Measurements from ENCODE around the gene WDR6. TPM values are rescaled to one million over a fixed set of nuclear protein-coding genes. Genes with fewer than 3 reads are reported as not detected.

WDR6 gene
- 38.0 and 38.2 TPM in 2 replicates for total RNA-seq (2014; rRNA removed; shearing (Covaris generic); ENCODE audit: low replicate concordance)

GRCh38 chr3:49007068-49007770 is at the start of gene WDR6:
Gene WDR6, plus strand, starts transcription at chr3:49007391. Its CDS starts 41 bp downstream, at chr3:49007432.
- peak; percentile 96 for DNase-seq (ENCODE audit: low read depth)
- in situ Hi-C loops (cut with HindIII; ENCODE audit: low pct_unique_long_range_greater_than_20kb, low sequenced_read_pairs), result no loop called here

- in situ Hi-C loops (cut with HindIII; ENCODE audit: low pct_unique_long_range_greater_than_20kb, low sequenced_read_pairs), result no loop called here
- no peak for DNase-seq (ENCODE audit: low read depth)
Observed at GRCh38 chr3:48960841-48961413, 46.3 kb upstream of the WDR6 start.

GRCh38 chr3:48962340-48962739 is 44.9 kb upstream of the WDR6 start:
- DNase-seq (ENCODE audit: low read depth), result no peak
- in situ Hi-C loops (cut with HindIII; ENCODE audit: low pct_unique_long_range_greater_than_20kb, low sequenced_read_pairs), result no loop called here

GRCh38 chr3:48962939-48963338 is 44.3 kb upstream of the WDR6 start:
- no peak for DNase-seq (ENCODE audit: low read depth)
- in situ Hi-C loops (cut with HindIII; ENCODE audit: low pct_unique_long_range_greater_than_20kb, low sequenced_read_pairs), result no loop called here

GRCh38 chr3:48963591-48963990 is 43.6 kb upstream of the WDR6 start:
- in situ Hi-C loops (cut with HindIII; ENCODE audit: low pct_unique_long_range_greater_than_20kb, low sequenced_read_pairs), result no loop called here
- no peak for DNase-seq (ENCODE audit: low read depth)

- no peak for DNase-seq (ENCODE audit: low read depth)
- in situ Hi-C loops (cut with HindIII; ENCODE audit: low pct_unique_long_range_greater_than_20kb, low sequenced_read_pairs), result no loop called here
Observed at GRCh38 chr3:48966367-48966766, 40.8 kb upstream of the WDR6 start.

- DNase-seq (ENCODE audit: low read depth), result no peak
- in situ Hi-C loops (cut with HindIII; ENCODE audit: low pct_unique_long_range_greater_than_20kb, low sequenced_read_pairs), result no loop called here
Observed at GRCh38 chr3:48966876-48967361, 40.3 kb upstream of the WDR6 start.

GRCh38 chr3:48970586-48970985 is 36.6 kb upstream of the WDR6 start:
- in situ Hi-C loops (cut with HindIII; ENCODE audit: low pct_unique_long_range_greater_than_20kb, low sequenced_read_pairs), result no loop called here
- DNase-seq (ENCODE audit: low read depth), result no peak

GRCh38 chr3:48974076-48974864 is 32.9 kb upstream of the WDR6 start:
- no peak for DNase-seq (ENCODE audit: low read depth)
- in situ Hi-C loops (cut with HindIII; ENCODE audit: low pct_unique_long_range_greater_than_20kb, low sequenced_read_pairs), result no loop called here

- DNase-seq (ENCODE audit: low read depth), result no peak
- in situ Hi-C loops (cut with HindIII; ENCODE audit: low pct_unique_long_range_greater_than_20kb, low sequenced_read_pairs), result no loop called here
Observed at GRCh38 chr3:48979451-48979850, 27.7 kb upstream of the WDR6 start.

- in situ Hi-C loops (cut with HindIII; ENCODE audit: low pct_unique_long_range_greater_than_20kb, low sequenced_read_pairs), result no loop called here
- DNase-seq (ENCODE audit: low read depth), result no peak
Observed at GRCh38 chr3:48980295-48980694, 26.9 kb upstream of the WDR6 start.

- in situ Hi-C loops (cut with HindIII; ENCODE audit: low pct_unique_long_range_greater_than_20kb, low sequenced_read_pairs), result no loop called here
- DNase-seq (ENCODE audit: low read depth), result no peak
Observed at GRCh38 chr3:48982016-48982415, 25.2 kb upstream of the WDR6 start.

- DNase-seq (ENCODE audit: low read depth), result no peak
- in situ Hi-C loops (cut with HindIII; ENCODE audit: low pct_unique_long_range_greater_than_20kb, low sequenced_read_pairs), result no loop called here
Observed at GRCh38 chr3:48982686-48983085, 24.5 kb upstream of the WDR6 start.

GRCh38 chr3:48983096-48983495 is 24.1 kb upstream of the WDR6 start:
- DNase-seq (ENCODE audit: low read depth), result no peak
- in situ Hi-C loops (cut with HindIII; ENCODE audit: low pct_unique_long_range_greater_than_20kb, low sequenced_read_pairs), result no loop called here

- DNase-seq (ENCODE audit: low read depth), result no peak
- in situ Hi-C loops (cut with HindIII; ENCODE audit: low pct_unique_long_range_greater_than_20kb, low sequenced_read_pairs), result no loop called here
Observed at GRCh38 chr3:48984663-48985062, 22.5 kb upstream of the WDR6 start.

- in situ Hi-C loops (cut with HindIII; ENCODE audit: low pct_unique_long_range_greater_than_20kb, low sequenced_read_pairs), result no loop called here
- DNase-seq (ENCODE audit: low read depth), result no peak
Observed at GRCh38 chr3:48985831-48986376, 21.3 kb upstream of the WDR6 start.

- in situ Hi-C loops (cut with HindIII; ENCODE audit: low pct_unique_long_range_greater_than_20kb, low sequenced_read_pairs), result no loop called here
- no peak for DNase-seq (ENCODE audit: low read depth)
Observed at GRCh38 chr3:48989126-48989795, 17.9 kb upstream of the WDR6 start.

GRCh38 chr3:48989796-48990635 is 17.2 kb upstream of the WDR6 start, which contains the start of gene P4HTM:
Gene P4HTM, plus strand, starts transcription at chr3:48990241. Its CDS starts 16 bp downstream, at chr3:48990257.
- peak; percentile 86 for DNase-seq (ENCODE audit: low read depth)
- in situ Hi-C loops (cut with HindIII; ENCODE audit: low pct_unique_long_range_greater_than_20kb, low sequenced_read_pairs), result no loop called here
